ENCODE results near the gene SF3A2. TPM values are rescaled to one million over a fixed set of nuclear protein-coding genes. Genes with fewer than 3 reads are reported as not detected.
"Not testable (repeated sequence)": the region's sequence is repeated elsewhere in the genome, so short reads cannot be mapped to it uniquely, and the experiment has no call there.

Gene SF3A2, protein sequence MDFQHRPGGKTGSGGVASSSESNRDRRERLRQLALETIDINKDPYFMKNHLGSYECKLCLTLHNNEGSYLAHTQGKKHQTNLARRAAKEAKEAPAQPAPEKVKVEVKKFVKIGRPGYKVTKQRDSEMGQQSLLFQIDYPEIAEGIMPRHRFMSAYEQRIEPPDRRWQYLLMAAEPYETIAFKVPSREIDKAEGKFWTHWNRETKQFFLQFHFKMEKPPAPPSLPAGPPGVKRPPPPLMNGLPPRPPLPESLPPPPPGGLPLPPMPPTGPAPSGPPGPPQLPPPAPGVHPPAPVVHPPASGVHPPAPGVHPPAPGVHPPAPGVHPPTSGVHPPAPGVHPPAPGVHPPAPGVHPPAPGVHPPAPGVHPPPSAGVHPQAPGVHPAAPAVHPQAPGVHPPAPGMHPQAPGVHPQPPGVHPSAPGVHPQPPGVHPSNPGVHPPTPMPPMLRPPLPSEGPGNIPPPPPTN
- total RNA-seq = 72.8 TPM

DNA sequence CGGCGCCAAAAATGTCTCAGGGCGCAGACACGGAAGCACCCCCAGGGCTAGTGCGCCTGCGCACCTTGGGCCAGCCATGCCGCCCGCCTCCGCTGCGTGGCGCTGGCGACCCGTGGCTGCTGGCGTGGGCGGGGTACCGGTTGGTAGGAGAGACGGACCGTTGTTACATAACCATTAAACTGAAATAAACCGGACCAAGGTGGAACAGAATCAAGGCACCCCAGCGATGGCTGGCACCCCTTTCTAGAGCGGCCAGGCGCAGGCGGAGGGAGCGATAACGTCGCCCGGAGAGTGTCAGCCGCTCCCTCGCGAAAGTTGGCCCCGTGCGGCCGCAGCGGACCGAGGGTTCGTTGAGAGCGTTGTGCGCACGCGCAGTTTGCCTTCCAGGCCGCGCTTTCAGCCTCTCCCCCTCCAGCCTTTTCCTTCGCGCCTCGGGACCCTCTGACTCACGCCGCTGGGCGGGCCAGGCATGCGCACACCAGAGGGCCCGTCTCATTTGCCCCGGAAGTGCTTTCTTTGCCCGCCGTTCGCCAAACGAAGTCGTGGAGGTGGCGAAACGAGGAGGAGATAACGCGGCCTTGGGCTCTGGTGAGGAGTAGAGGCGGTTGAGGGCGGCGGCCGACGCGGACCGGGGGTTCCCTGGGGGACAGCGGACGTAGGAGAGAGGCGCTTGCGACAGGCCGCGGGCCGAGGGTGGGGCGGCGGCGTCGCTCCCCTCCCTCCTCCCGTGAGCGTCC, at the start of gene SF3A2, which contains the start of gene PLEKHJ1:
TSS of gene SF3A2 (plus strand) at position 511 of the 737 bp plus-strand sequence. CDS start 6,595 bp downstream, outside the sequence.
TSS of gene PLEKHJ1 (minus strand) at position 16 of the 737 bp plus-strand sequence. CDS start 81 bp downstream, outside the sequence.
- peak; percentile 96 for DNase-seq (ENCODE audit: low spot score)

DNA sequence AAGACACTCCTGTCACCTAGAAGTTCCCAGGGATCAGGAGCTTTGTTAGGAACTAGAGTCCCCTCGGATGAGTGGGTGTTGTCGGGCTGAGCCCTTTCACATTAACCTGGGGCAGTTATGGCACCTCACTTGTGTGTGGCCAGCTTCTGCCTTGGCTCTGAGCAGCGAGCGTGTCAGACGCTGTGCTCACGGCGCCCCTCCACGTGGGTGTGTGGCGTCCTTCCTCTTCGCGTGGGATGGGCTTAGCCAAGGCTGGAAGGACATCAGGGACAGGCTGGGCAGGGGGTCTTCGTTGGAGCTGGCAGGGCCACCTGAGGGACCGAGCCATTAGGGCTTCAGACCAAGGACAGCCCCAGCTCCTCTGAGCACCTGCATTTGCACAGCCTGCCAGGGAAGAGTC, 49.5 kb upstream of the SF3A2 start:
- no peak for DNase-seq (ENCODE audit: low spot score)

DNA sequence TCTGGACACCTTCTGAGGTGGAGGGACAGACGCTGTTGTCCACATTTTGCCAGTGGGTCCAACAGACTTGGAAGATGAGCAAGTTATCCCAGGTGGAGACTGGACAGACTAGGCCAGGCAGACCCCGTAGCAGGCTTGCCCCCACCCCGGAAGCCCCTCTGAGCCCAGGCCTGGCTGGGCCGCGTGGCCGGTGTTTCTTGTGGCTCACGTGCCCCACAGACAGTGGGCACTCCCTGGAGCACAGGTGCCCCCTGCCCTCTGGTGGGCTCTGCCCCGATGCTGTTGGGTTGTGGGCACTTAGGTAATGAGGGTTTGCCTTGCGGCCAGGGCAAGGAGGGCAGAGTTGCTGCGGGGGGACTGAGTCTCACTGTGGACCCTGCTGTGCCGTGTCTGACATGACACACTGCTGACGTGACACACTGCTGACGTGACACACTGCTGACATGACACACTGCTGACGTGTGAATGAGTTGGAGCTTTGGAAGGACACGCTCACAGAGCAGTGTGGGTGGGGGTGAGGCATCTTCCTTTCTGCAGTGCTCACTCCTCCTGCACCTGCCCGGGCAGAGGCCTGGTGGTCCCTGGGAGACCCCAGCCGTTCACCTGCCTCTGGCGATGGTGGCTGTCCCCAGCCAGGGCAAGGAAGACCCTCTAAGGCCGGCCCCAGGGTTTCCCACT, 47.8 kb upstream of the SF3A2 start:
- no peak for DNase-seq (ENCODE audit: low spot score)

DNA sequence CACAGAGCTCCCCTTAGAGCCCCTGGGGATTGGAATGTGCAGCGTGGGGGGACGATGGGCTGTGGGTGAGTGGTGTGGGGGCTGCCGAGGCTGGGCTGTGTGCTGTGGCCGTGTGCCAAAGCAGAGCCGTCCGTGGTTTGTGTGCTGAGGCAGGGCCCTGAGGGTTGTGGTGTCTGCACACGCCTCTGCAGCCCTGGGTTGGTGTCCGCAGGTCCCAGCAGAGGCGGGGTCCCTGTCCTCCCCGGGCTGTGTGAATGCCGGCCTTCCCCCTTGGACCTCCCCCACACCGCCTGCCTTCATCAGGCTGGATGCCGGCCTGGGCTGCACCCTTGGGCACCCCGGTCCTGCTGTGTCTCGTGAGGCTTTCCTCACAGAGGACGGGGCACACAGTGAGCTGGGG, 46.7 kb upstream of the SF3A2 start:
- DNase-seq (ENCODE audit: low spot score) = no peak

DNA sequence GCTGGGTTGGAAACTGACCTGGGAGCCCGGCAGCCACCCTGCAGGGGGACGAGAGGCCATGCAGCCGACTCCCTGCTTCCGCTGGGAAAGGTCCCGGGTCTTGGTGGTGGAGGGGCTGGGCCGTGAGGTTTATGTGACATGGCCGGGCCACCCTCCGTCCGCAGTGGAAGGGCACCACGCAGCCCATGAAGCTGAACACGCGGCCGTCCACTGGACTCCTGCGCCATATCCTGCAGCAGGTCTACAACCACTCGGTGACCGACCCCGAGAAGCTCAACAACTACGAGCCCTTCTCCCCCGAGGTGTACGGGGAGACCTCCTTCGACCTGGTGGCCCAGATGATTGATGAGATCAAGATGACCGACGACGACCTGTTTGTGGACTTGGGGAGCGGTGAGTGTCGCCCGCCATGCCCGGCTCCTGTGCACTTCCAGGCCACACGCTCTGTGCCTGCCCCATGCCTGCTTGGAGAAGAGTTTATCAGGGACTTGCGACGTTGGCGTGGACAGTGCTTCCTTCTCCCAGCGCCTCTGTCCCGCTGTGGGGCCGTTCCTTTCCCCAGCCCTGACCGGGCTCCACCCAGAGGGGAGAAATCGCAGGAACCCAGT, 45.7 kb upstream of the SF3A2 start:
- DNase-seq (ENCODE audit: low spot score) = no peak

DNA sequence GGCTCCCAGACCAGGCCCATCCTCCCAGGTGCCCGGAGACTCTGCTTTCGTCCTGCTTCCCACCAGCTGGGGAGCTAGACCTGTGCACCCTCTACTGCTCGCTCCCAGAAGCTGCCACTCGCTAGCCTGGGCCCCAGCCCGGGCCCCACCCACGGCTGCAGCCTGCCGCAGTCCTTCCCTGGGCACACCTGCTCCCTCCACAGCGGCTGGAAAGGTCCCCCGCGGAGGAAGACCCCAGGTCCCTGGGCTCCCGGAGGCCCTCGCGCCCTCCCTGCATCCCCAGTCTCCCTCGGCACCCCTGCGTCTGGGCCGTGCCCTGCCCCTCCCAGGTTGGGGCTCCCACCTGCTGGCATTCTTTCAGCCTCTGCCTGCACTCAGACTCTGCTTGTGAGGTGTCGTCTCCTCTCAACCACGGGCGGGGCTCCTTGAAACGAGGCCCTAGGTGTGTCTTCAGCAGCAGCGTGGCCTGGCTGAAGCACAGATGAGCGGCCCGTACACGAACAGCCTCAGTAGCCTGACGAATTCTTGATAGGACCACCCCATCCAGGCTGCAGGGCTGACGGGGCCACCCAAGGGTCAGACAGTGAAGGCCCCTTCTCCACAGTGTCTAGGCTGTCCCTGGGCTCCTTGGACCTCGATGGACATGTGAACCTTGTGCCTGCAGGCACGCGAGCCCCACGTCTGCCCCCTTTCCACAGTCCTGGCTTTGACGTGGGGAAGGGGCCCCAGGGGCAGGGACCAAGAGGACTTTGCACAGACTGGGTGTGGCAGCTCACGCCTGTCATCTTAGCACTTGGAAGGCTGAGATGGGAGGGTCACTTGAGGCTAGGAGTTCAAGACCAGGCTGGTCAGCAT, 44.9 kb upstream of the SF3A2 start:
- peak; percentile 22 for DNase-seq (ENCODE audit: low spot score)

DNA sequence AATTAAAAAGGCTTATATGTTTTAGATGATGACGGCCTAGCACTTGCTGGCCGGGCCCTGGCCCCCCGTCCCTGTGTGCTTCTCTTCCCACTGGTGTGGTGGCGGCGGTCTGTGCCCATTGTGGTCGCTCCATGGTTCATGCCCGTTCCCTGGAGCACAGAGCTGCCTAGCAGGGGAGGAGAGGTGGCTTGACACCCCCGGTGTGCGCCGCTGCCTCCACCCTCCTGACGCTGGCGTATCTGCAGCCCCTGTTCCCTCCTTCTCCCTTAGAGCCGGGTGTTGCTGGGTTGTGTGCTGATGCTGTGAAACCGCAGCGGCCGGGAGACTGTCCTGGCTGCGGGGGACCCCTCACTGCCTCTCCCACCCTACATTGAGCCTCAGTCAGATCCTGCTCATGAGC, 43.8 kb upstream of the SF3A2 start:
- DNase-seq (ENCODE audit: low spot score) = no peak

DNA sequence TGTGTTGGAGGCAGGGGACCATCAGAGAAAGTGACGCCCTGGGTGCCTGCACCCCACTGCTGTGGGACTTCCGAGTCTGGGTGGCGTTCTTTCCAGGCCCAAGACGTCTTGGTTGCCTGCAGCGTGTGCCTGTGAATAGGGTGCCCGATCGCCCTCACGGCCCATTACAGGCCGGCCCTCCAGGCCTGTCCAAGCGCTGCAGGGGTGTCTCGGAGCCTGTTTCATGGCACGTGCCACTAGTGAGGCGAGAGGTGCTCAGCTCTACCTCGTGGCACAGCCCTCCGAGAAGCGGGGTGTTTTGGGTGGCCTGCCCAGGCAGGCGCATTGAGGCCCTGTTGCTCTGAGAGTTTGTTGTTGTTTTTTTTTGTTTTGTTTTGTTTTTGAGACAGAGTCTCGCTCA, 42.8 kb upstream of the SF3A2 start:
- DNase-seq (ENCODE audit: low spot score) = no peak

DNA sequence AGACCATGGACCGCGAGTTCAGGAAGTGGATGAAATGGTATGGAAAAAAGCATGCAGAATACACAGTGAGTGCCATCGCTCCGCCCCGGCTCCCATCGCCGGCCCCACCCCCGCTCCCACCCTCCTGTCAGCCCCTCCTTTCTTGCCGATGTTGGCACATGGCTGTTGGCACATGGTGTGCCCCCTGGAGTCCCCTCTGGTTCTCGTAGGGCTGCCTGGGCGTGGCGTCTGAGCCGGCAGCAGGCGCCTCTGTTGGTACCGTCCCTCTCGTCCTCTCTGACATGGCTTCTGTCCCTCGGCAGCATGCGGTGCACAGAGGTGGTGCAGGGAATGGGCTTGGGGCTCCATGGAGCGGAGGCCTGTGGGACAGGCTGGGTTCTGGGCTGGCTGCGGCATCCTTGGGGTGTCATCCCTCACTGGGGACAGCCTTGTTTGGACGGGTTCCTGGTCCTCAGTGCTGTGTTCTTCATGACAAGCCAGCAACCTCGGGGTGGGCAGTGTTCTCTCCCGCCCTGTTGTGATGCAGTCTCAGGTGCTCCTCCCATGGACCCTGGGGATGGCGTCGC, 42.0 kb upstream of the SF3A2 start:
- DNase-seq (ENCODE audit: low spot score) = no peak

DNA sequence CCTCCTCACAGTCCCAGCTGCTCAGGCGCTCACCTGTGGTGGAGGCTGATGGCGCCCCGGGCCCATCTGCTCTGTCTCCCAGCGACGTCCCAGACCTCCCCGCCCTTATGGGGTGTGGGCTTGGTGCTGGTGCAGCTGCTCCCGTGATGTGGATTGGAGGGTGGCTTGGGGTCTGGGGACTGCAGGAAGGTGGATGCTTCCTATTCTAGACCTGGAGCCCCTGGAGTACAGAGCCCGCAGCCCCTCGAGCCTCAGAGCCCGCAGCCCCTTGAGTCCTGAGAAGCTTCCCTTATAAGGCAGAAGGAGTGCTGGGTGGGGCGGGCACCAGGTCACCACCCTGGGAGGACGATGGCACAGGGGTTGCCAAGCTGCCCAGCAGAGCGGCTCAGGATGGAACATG, 41.3 kb upstream of the SF3A2 start:
- no peak for DNase-seq (ENCODE audit: low spot score)

DNA sequence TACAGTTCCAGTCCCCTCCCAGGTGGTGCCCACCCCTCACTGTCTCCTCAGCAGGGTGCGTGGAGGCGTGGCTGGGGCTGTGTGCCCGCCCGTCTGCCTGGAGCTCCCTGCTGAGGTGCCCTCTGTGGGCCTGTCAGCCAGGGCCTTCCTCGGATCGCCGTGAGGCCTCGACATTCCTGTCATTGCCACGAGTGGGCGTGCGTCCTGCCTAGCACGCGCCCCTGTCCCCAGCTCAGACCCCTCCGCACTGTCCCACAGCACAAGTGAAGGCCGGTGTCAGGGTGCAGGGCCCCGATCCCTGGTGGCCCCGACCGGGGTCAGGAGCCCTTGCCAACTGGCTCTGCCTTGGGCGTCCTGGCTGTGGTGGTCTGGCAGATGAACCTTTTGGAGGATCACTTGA, 40.7 kb upstream of the SF3A2 start:
- DNase-seq (ENCODE audit: low spot score) = no peak

DNA sequence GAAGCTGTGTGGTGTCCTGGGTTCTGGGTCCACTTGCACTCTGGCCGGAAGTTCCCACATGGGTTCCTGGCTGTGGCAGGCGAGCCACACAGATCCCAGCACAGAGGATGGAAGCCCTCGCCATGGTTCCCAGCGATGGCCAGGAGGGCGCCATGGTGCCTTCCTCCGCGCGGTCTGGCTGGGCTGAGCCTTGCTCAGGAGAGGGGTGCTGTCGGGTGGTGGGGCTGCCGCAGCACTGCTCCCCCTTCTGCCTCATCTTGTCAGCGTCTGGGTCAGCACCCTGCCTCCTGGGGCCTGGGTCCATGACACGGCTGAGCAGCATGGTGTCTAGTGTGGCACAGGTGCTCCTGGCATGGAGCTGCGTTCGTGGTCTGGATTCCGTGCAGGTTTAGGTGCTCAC, 39.4 kb upstream of the SF3A2 start:
- DNase-seq (ENCODE audit: low spot score) = no peak

DNA sequence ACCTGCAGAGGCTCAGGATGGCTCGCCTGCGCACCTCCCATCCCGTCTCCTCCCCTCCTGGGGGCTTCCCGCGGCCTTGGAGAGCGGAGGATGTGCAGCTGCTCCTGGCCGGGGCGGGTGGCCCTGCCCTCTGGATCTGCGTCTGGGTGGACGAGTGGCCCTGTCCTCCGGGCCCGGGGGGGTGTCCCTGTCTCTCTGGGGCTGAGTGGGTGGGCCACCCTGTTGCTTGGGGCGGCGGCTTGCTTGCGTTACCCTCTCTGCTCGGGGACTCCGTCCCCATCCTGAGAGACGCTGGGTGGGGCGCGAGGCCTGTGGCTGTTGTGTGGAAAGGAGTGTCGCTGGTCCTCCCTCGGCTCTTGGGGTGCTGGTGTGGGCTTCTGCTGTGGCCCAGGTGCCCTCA, 38.3 kb upstream of the SF3A2 start:
- DNase-seq (ENCODE audit: low spot score) = no peak

DNA sequence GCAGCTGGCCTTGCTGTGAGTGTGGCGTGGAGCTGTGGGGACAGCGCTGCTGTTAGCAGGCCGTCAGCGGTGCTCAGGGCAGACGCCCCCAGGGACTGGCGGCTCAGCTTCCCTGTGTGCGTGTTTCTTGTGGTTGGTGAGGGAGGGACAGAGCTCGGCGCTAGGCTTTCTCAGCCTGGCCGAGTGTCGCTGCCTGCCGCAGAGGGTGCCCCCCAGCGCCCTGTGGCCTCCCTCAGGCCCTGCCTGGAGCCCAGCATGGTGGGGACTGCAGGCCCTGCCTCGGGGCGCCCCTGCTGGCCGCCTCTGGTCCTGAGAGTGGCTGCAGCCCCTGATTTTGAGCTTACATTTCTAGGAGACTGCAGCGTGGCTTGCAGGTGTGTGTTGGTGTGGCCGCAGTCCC, 37.4 kb upstream of the SF3A2 start:
- no peak for DNase-seq (ENCODE audit: low spot score)

DNA sequence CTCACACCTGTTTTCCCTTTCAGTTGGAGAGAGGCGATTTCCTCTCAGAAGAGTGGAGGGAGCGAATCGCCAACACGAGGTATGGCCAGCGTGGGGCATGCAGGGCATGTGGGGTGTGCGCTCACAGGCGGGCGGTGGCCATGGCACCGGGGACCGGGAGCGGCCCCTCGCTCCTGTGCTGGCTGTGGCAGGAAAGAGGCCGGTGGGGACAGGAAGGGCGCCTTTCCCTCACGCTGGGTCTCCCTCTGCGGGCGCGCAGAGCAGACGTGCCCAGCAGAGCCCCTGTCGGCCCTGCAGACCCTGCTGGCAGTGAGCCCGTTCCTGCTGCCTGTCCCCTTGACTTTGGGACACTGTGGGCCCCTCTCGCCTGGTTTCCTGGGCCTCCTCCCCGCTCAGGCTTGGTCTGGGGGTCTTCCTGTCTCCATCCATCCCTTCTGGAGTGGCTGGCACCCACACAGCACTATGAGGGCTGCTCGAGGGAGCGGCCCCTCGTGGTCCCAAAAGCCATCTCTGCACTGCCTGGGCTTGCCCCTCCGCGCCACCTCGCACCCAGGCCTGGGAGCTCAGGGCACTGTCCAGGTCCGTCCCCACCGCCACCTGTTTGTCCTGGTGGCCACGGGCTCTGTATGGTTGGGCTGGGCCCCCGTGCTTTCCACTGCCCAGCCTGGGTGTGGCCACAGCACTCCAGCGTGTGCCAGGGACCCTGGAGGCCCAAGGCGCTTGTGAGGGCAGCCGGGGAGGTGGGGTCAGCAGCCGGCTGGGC, 36.6 kb upstream of the SF3A2 start:
- no peak for DNase-seq (ENCODE audit: low spot score)

DNA sequence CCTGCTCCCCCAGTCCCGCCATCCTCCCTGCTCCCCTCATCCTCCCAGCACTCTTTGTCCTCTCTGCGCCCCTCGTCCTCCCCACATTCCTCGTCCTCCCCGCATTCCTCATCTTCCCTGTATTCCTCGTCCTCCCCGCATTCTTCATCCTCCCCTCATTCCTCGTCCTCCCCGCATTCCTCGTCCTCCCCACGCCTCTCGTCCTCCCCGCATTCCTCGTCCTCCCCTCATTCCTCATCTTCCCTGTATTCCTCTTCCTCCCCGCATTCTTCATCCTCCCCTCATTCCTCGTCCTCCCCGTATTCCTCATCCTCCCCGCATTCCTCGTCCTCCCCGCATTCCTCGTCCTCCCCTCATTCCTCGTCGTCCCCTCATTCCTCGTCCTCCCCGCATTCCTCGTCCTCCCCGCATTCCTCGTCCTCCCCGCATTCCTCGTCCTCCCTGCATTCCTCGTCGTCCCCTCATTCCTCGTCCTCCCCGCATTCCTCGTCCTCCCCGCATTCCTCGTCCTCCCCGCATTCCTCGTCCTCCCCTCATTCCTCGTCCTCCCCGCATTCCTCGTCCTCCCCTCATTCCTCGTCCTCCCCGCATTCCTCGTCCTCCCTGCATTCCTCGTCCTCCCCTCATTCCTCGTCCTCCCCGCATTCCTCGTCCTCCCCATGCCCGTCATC, 35.9 kb upstream of the SF3A2 start:
- not testable (repeated sequence) for DNase-seq (ENCODE audit: low spot score)

DNA sequence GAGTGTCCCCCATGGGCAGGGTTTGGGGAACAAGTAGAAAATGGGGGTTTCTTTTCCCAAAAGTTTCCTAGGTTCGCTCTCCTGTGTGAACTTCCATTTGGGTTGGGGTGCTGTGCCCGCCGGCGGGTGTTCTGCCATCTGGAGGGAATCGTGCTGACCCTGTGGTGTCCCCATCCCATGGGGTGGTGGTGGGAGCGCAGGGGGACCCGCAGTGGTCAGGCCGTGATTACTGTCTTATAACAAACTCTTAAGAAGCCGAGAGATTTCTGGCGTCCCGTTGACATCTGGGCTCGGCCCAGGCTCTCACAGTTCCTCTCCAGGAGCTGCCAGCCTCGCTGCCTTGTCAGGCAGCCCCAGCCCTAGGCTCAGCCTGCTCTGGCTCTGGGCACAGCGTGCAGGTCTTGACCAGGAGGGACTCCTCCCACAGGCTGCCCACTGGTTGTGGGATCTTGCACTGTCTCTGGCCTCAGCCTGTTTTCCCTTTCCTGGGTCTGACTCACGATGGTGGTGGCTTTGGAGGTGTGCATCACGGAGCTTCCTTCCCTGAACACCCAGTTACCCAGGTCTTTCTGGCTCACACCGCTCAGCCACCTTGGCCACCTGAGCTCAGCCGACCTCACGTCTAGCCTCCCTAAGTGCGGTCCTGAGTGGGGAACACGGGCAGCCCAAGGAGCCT, 35.0 kb upstream of the SF3A2 start:
- DNase-seq (ENCODE audit: low spot score) = no peak

DNA sequence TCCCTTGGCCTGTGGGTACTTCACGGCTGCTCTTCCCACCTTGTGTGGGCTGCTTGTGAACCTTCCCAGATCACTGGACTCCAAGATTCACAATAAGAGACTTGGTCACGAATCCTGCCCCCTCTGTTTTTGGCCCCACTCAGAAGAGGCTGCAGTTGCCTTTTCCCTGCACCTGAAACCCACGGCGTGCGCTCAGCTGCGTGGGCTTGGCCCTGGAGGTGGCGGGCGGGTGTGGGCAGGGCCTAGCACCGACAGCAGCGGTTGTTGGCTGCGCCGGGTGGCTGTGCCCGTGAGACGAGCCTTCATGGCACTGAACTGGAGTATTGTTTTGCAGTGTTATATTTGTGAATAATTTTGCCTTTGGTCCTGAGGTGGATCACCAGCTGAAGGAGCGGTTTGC, 34.3 kb upstream of the SF3A2 start:
- no peak for DNase-seq (ENCODE audit: low spot score)

DNA sequence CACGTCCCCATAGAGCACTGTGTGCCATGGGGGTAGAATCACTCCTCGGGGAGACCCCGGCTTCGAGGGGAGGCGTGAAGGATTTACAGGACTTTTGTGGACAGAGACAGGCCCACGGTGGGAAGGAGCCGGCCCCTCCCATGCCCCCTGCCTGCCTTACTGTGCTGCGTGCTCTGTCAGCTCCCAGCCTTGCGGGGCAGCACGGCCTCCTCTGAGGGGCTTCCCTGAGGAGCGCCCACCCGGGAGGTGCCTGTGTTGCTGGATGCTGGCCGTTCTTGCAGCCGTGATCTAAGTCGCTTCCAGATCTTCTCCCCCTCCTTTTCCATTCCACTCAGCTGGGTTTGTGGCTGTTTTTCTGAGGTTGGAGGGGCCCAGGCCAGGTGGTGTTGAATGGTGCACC, 29.6 kb upstream of the SF3A2 start:
- DNase-seq (ENCODE audit: low spot score) = no peak
